Kidney epithelial cell (primary cell): Measurements from ENCODE around the gene AGBL1. TPM values are rescaled to one million over a fixed set of nuclear protein-coding genes. Genes with fewer than 3 reads are reported as not detected.

Experiments used
- DNase-seq: peaks from one replicate; pipeline ENCODE4 v3.0.0-alpha.2; 2010; ENCODE audit warnings: low read depth
- H3K27me3 ChIP-seq: 2 replicates; pipeline ENCODE4 v1.6.0; 2011; ENCODE audit warnings: low read length; ENCODE audit not compliant: control insufficient read depth, insufficient read depth
- H3K36me3 ChIP-seq: 2 replicates; pipeline ENCODE4 v1.5.1; 2011; ENCODE audit warnings: low read length; ENCODE audit not compliant: control insufficient read depth, insufficient read depth
- H3K4me3 ChIP-seq: 2 replicates; pipeline ENCODE4 v1.5.1; 2011; ENCODE audit warnings: low read depth, mild to moderate bottlenecking, control low read depth, low read length
- CTCF ChIP-seq: IDR thresholded peaks from 2 replicates; pipeline ENCODE4 v1.5.1; 2011; ENCODE audit warnings: mild to moderate bottlenecking, moderate library complexity, low read length, control low read depth, inconsistent platforms; ENCODE audit not compliant: insufficient read depth, poor library complexity, severe bottlenecking
- total RNA-seq: library from RNA; depleted of rRNA; stranded (reverse); fragments of >200 nt; gene quantifications from 2 replicates; pipeline ENCODE4 v1.2.3, GENCODE V29; 2015

Gene AGBL1
- not detected in 2 replicates for total RNA-seq

DNA sequence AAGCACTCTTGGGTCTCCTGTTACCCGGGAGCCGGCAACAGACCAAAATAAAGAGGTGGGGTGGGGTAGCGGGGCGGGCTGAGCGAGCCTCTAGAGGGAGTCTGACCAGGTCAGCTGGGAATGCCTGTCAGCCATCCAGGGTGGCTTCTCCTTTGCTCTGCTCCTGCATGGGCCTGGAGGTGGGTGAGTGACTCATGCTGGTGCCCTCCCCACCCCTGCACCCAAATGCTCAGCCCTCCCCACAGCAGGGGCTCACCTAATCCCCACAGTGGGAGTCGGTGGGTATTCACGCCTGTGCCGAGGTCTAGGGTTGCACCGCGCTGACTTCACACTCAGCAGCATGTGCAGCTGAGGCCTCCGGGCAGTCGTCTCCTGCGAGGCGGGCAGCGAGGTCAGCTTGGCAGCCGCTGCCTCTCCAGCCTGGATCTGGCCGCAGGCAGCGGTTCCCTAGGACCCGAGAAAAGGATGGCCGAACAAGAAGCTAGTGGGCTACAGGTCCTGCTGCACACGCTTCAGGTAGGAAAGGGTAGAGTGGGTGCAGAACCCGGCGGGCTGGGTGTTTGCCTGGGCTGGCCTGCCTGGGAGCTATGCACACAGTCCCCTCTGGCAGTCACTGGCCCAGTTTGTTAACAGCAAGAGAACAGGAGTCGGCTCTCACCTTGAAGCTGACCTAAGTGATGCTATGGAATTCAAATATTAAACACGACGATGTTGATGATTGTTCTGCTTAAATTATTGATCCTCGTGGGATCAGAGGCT is at the start of gene AGBL1:
TSS of gene AGBL1 (plus strand) at position 364 of the 759 bp plus-strand sequence.
- Histone ChIP-seq H3K36me3 (no peaks in the 10 kb centered on the region), H3K27me3 (no peaks in the 10 kb centered on the region), H3K4me3 (no peak within 1 kb of the TSS)
- no peak for TF ChIP-seq CTCF
- DNase-seq = no peak

DNA sequence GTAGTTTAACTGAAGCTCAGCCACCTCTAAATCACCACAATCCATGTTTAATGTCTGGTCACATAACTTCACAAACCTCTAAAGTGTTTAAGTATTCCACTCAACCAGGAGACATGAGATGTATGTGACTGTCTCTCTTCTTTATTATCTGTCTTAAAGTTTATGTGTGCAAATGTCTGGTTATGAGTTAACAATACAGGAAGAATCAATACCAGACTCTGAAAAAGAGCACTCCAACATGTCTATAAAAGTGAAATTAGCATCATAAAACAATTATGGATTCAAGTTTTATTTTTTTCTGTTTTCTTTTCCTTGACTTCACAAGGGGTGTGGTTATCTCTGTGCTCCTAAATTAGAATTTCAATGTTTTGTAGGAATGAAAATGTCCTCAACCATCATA is 44.8 kb upstream of the AGBL1 start:
- Histone ChIP-seq H3K36me3 (no peaks in the 10 kb centered on the region), H3K4me3 (no peak overlapping the region), H3K27me3 (no peaks in the 10 kb centered on the region)
- no peak for DNase-seq
- TF ChIP-seq CTCF = no peak

- TF ChIP-seq CTCF = no peak
- Histone ChIP-seq H3K27me3 (no peaks in the 10 kb centered on the region), H3K4me3 (no peak overlapping the region), H3K36me3 (no peaks in the 10 kb centered on the region)
- DNase-seq = no peak
Observed at GRCh38 chr15:86036243-86036642, 43.4 kb upstream of the AGBL1 start.

- Histone ChIP-seq H3K27me3 (no peaks in the 10 kb centered on the region), H3K36me3 (no peaks in the 10 kb centered on the region), H3K4me3 (no peak overlapping the region)
- TF ChIP-seq CTCF = no peak
- no peak for DNase-seq
Observed at GRCh38 chr15:86038491-86038890, 41.2 kb upstream of the AGBL1 start.

GRCh38 chr15:86040356-86041033 is 39.2 kb upstream of the AGBL1 start:
- TF ChIP-seq CTCF = no peak
- H3K36me3 ChIP-seq = no peaks in the 10 kb centered on the region
- no peak for DNase-seq
- no peak overlapping the region for H3K4me3 ChIP-seq
- no peaks in the 10 kb centered on the region for H3K27me3 ChIP-seq
